Endodermal cell (in vitro differentiated cells): ENCODE data around the gene RCVRN. TPM values are rescaled to one million over a fixed set of nuclear protein-coding genes. Genes with fewer than 3 reads are reported as not detected.

Source experiments
- DNase-seq: peaks from one replicate; pipeline ENCODE4 v3.0.0-alpha.2; 2017
- H3K27ac ChIP-seq: 2 replicates; pipeline ENCODE4 v1.5.1; 2013; ENCODE audit warnings: mild to moderate bottlenecking, low read depth, low read length, moderate library complexity
- H3K27me3 ChIP-seq: 2 replicates; pipeline ENCODE4 v1.6.1; 2013; ENCODE audit warnings: mild to moderate bottlenecking, low read length, moderate library complexity; ENCODE audit not compliant: insufficient read depth, control insufficient read depth, poor library complexity, severe bottlenecking
- H3K36me3 ChIP-seq: 2 replicates; pipeline ENCODE4 v1.7.0; 2013; ENCODE audit warnings: mild to moderate bottlenecking, low read length, moderate library complexity; ENCODE audit not compliant: control insufficient read depth, insufficient read depth
- H3K4me1 ChIP-seq: one replicate; pipeline ENCODE4 v1.7.0; 2013; ENCODE audit warnings: low read length; ENCODE audit not compliant: control insufficient read depth, insufficient read depth
- H3K4me3 ChIP-seq: 2 replicates; pipeline ENCODE4 v1.5.1; 2013; ENCODE audit warnings: mild to moderate bottlenecking, low read length, moderate library complexity
- H3K9ac ChIP-seq: 2 replicates; pipeline ENCODE4 v1.6.1; 2013; ENCODE audit warnings: mild to moderate bottlenecking, low read length, moderate library complexity; ENCODE audit not compliant: poor library complexity, severe bottlenecking; ENCODE audit errors: extremely low read depth
- H3K9me3 ChIP-seq: 2 replicates; pipeline ENCODE4 v1.6.1; 2013; ENCODE audit warnings: mild to moderate bottlenecking, low read length, moderate library complexity; ENCODE audit not compliant: control insufficient read depth
- H3K27ac Mint-ChIP-seq: 2 replicates; pipeline ENCODE4 v1.8.0; 2020; ENCODE audit warnings: mixed read lengths
- H3K27me3 Mint-ChIP-seq: 2 replicates; pipeline ENCODE4 v1.8.0; 2021; ENCODE audit warnings: mild to moderate bottlenecking, mixed read lengths; ENCODE audit not compliant: insufficient read depth
- H3K36me3 Mint-ChIP-seq: 2 replicates; pipeline ENCODE4 v1.8.0; 2020; ENCODE audit warnings: low read depth, mixed read lengths
- H3K4me1 Mint-ChIP-seq: 2 replicates; pipeline ENCODE4 v1.8.0; 2020; ENCODE audit warnings: mixed read lengths
- H3K4me3 Mint-ChIP-seq: 2 replicates; pipeline ENCODE4 v1.8.0; 2020; ENCODE audit warnings: mild to moderate bottlenecking, moderate library complexity, mixed read lengths
- H3K9me3 Mint-ChIP-seq: 2 replicates; pipeline ENCODE4 v1.8.0; 2020; ENCODE audit warnings: mild to moderate bottlenecking, mixed read lengths
- WGBS, 2 experiments: methylation state at CpG; one replicate each; pipeline versions ENCODE4 v1.1.5 to v1.1.7; 2013; ENCODE audit warnings: missing lambda C conversion rate in 2 of 2, mixed read lengths in 1 of 2; ENCODE audit not compliant: insufficient coverage in 1 of 2, insufficient read length in 1 of 2; 5-methylcytosine and 5-hydroxymethylcytosine counted together
- total RNA-seq, 2 donors: library from RNA; stranded (reverse); fragmentation: NEBNext Ultra II Directional in 1 of 2; extraction: Animal tissue kit (Norgen Biotek cat#: 25700) in 1 of 2; gene quantifications; 2 replicates in 1 of 2; 3 replicates in 1 of 2; pipeline ENCODE4 v1.2.1, GENCODE V29; 2021
- TF ChIP-seq, protein P1 (sequence below): fragments of 200-600 bp; sonication (generic); conservative IDR thresholded peaks from 2 replicates; pipeline ENCODE4 v1.5.0; 2021; ENCODE audit warnings: antibody characterized with exemption, mild to moderate bottlenecking

RCVRN gene
- total RNA-seq, 2 donors from 2014 or later = not detected

DNA sequence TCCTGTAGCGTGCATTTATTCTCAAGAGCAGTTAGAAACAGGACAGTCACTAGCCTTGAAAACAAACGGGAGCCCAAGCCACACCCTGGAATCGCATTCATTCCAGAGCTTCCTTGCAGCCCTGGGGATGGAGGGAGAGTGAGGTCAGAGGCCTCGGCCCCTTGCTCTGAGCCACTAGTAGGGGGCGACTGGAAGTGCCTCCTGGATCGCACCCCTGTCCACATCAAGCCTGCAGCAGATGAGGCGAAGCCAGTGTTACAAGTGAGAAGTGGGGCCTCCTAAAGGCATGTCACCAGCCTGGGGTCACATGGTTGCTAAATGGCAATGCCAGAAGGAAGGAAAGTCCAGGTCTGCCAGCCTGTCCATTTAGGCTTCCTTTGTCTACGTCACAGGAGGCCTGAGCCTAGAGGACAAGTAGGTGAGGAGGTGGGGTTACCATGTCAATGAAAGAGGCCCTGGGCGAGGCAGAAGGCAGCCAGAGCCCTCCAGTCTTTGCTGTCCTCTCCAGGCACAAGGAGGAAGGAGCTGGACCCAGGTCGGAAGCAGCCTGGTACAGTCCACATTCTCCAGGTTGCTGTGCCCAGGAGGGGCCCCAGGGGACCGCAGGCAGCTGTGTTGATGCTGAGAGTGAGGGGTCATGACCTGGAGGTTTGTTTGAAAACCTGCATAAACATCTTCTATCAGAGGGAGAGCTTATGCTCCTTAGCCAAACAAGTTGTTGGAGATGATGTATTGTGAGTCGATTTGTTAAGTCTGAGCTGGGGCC, 3.0 kb upstream of the RCVRN start:
- no peaks in the 10 kb centered on the region for H3K36me3 ChIP-seq
- no peaks in the 10 kb centered on the region for H3K9me3 ChIP-seq
- peaks cover 5% of the 10 kb centered on the region for H3K4me1 ChIP-seq
- H3K4me3 ChIP-seq = no peak overlapping the region
- H3K36me3 Mint-ChIP-seq = no peaks in the 10 kb centered on the region
- peak; percentile 75 for DNase-seq
- no peaks in the 10 kb centered on the region for H3K27me3 ChIP-seq
- no peak overlapping the region for H3K9ac ChIP-seq
- H3K27ac Mint-ChIP-seq = no peak overlapping the region
- H3K27ac ChIP-seq = no peak overlapping the region
- 58 to 81% methylated on average over 4 to 12 of the region's 12 CpGs for WGBS, 2 experiments
- H3K4me1 Mint-ChIP-seq = peaks cover 5% of the 10 kb centered on the region
- peaks cover 9% of the 10 kb centered on the region for H3K27me3 Mint-ChIP-seq
- H3K9me3 Mint-ChIP-seq = no peaks in the 10 kb centered on the region
- H3K4me3 Mint-ChIP-seq = no peak overlapping the region
- TF ChIP-seq, protein P1, sequence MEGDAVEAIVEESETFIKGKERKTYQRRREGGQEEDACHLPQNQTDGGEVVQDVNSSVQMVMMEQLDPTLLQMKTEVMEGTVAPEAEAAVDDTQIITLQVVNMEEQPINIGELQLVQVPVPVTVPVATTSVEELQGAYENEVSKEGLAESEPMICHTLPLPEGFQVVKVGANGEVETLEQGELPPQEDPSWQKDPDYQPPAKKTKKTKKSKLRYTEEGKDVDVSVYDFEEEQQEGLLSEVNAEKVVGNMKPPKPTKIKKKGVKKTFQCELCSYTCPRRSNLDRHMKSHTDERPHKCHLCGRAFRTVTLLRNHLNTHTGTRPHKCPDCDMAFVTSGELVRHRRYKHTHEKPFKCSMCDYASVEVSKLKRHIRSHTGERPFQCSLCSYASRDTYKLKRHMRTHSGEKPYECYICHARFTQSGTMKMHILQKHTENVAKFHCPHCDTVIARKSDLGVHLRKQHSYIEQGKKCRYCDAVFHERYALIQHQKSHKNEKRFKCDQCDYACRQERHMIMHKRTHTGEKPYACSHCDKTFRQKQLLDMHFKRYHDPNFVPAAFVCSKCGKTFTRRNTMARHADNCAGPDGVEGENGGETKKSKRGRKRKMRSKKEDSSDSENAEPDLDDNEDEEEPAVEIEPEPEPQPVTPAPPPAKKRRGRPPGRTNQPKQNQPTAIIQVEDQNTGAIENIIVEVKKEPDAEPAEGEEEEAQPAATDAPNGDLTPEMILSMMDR = no peak

DNA sequence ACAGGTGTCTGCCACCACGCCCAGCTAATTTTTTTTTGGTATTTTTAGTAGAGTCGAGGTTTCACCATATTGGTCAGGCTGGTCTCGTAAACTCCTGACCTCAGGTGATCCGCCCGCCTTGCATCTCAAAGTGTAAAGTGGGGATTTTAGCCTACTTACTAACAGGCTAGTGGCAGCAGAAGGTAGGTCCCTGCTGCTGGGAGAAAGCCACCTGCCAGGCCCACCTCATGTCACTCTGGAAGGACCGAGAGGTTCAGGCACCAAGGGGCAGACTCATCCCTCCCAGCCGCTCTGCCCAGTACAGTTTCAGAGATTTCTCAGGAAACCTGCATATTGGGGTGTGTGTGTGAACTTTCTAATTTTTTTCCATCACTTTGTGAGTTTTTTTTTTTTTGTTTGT, 2.1 kb upstream of the RCVRN start:
- H3K36me3 ChIP-seq = no peaks in the 10 kb centered on the region
- H3K27ac ChIP-seq = no peak overlapping the region
- TF ChIP-seq, protein P1 = no peak
- no peak overlapping the region for H3K9ac ChIP-seq
- Mint-ChIP-seq H3K9me3 (no peaks in the 10 kb centered on the region), H3K4me1 (peaks cover 7% of the 10 kb centered on the region), H3K27me3 (peaks cover 9% of the 10 kb centered on the region), H3K4me3 (no peak overlapping the region), H3K27ac (no peak overlapping the region), H3K36me3 (no peaks in the 10 kb centered on the region)
- H3K9me3 ChIP-seq = no peaks in the 10 kb centered on the region
- WGBS, 2 experiments = 96 to 97% methylated on average over 5 to 7 of the region's 7 CpGs
- no peak for DNase-seq
- H3K4me3 ChIP-seq = no peak overlapping the region
- peaks cover 5% of the 10 kb centered on the region for H3K4me1 ChIP-seq
- H3K27me3 ChIP-seq = no peaks in the 10 kb centered on the region

DNA sequence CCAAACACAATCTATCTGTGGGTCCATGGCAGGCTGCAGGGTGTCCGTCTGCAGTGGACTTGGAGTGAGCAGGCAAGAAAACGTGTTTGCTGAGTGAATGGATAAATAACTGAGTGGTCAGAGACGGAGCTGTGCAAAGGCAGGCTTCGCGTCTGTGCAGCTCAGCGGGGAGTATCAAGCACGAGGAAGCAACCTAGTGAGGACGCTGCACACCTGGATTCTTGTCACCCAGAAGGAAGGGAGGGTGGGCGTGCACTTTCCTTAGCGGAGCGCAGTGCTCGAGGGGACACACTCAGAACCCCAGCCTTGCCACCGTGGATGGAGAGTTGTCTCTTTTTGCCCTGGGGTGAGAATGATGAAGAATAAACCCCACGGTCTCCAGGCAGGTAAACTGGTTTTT, 1.5 kb upstream of the RCVRN start:
- Histone ChIP-seq H3K36me3 (no peaks in the 10 kb centered on the region), H3K4me3 (no peak overlapping the region), H3K27ac (no peak overlapping the region), H3K9ac (no peak overlapping the region), H3K27me3 (no peaks in the 10 kb centered on the region), H3K9me3 (no peaks in the 10 kb centered on the region), H3K4me1 (peaks cover 5% of the 10 kb centered on the region)
- TF ChIP-seq, protein P1 = no peak
- Mint-ChIP-seq H3K36me3 (no peaks in the 10 kb centered on the region), H3K4me3 (no peak overlapping the region), H3K4me1 (peaks cover 9% of the 10 kb centered on the region), H3K9me3 (no peaks in the 10 kb centered on the region), H3K27me3 (peaks cover 9% of the 10 kb centered on the region), H3K27ac (no peak overlapping the region)
- WGBS, 2 experiments = 93 to 100% methylated on average over 5 to 14 of the region's 14 CpGs
- DNase-seq = no peak
